GM12801 (cell line): ENCODE measurements around the gene MICU1.

ENCODE experiments used
- CTCF ChIP-seq: IDR thresholded peaks from one replicate; pipeline ENCODE4 v1.5.1; 2011; ENCODE audit warnings: control low read depth; ENCODE audit not compliant: insufficient read length; ENCODE audit errors: extremely low read depth

MICU1 gene

GRCh38 chr10:72509941-72510340 lies 115.9 kb downstream of the MICU1 start:
- TF ChIP-seq CTCF, result no peak

GRCh38 chr10:72509206-72509799 lies 116.6 kb downstream of the MICU1 start:
- TF ChIP-seq CTCF, result no peak

GRCh38 chr10:72508033-72508432 lies 117.8 kb downstream of the MICU1 start:
- no peak for TF ChIP-seq CTCF

GRCh38 chr10:72506474-72506873 lies 119.4 kb downstream of the MICU1 start:
- no peak for TF ChIP-seq CTCF

GRCh38 chr10:72505435-72505834 lies 120.4 kb downstream of the MICU1 start:
- no peak for TF ChIP-seq CTCF

GRCh38 chr10:72503694-72504438 lies 122.0 kb downstream of the MICU1 start:
- no peak for TF ChIP-seq CTCF

GRCh38 chr10:72503241-72503640 lies 122.6 kb downstream of the MICU1 start:
- TF ChIP-seq CTCF, result no peak
